Right atrium auricular region (tissue), 2 donors: ENCODE results near the gene DPF3. TPM values are rescaled to one million over a fixed set of nuclear protein-coding genes. Genes with fewer than 3 reads are reported as not detected.

ENCODE experiments used
- DNase-seq: peaks from one replicate; pipeline ENCODE4 v3.0.0-alpha.2; 2019; ENCODE audit warnings: low spot score
- H3K27ac ChIP-seq, 2 donors: fragments of 200-600 bp; sonication (generic); 1 replicate in 1 of 2; 2 replicates in 1 of 2; pipeline ENCODE4 v1.5.1; 2016 to 2019
- H3K27me3 ChIP-seq, 2 donors: fragments of 200-600 bp; sonication (generic); one replicate each; pipeline versions ENCODE4 v1.5.1 to v1.6.0; 2017 to 2019
- H3K36me3 ChIP-seq: fragments of 200-600 bp; sonication (generic); one replicate; pipeline ENCODE4 v1.5.1; 2016
- H3K4me1 ChIP-seq, 2 donors: fragments of 200-600 bp; sonication (generic); one replicate each; pipeline versions ENCODE4 v1.5.1 to v1.6.0; 2017 to 2019
- H3K4me3 ChIP-seq, 2 donors: fragments of 200-600 bp; sonication (generic); 1 replicate in 1 of 2; 2 replicates in 1 of 2; pipeline ENCODE4 v1.5.1; 2017 to 2019; ENCODE audit warnings: mild to moderate bottlenecking in 1 of 2, moderate library complexity in 1 of 2
- H3K9me3 ChIP-seq, 2 donors: fragments of 200-600 bp; sonication (generic); one replicate each; pipeline ENCODE4 v1.5.1; 2019
- total RNA-seq, 2 donors: library from RNA; depleted of rRNA; stranded (reverse); fragments of >200 nt; gene quantifications; one replicate each; pipeline ENCODE4 v1.1.0, GENCODE V29; 2016
- TF ChIP-seq, protein P1 (sequence below), 2 donors: fragments of 200-600 bp; sonication (generic); IDR thresholded peaks; one replicate each; pipeline ENCODE4 v1.5.1; 2019; ENCODE audit warnings: antibody characterized with exemption in 2 of 2

The DPF3 gene
- total RNA-seq, 2 donors from 2014 or later: 14.7 to 26.6 TPM

DNA sequence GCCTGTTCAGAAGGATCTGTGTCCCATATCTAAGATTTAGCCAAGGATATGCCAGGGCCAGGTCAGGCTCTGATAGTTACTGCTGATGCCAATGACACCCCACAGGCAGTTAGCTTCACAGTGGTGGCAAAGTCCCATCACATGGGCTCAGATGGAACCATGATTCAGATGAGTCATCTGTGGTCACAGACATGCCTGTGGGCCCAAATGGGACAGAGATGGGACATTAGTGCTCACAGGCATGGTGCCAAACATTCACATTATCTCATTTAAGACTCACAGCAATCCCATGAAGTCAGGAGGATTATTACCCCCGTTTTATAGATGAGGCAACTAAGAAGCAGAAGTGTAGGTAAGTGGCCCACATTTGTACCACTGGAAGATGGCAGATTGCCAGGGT lies 207.8 kb downstream of the DPF3 start:
- TF ChIP-seq, protein P1, sequence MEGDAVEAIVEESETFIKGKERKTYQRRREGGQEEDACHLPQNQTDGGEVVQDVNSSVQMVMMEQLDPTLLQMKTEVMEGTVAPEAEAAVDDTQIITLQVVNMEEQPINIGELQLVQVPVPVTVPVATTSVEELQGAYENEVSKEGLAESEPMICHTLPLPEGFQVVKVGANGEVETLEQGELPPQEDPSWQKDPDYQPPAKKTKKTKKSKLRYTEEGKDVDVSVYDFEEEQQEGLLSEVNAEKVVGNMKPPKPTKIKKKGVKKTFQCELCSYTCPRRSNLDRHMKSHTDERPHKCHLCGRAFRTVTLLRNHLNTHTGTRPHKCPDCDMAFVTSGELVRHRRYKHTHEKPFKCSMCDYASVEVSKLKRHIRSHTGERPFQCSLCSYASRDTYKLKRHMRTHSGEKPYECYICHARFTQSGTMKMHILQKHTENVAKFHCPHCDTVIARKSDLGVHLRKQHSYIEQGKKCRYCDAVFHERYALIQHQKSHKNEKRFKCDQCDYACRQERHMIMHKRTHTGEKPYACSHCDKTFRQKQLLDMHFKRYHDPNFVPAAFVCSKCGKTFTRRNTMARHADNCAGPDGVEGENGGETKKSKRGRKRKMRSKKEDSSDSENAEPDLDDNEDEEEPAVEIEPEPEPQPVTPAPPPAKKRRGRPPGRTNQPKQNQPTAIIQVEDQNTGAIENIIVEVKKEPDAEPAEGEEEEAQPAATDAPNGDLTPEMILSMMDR (IDR thresholded peaks at IDR 0.05): no peak
- no peak overlapping the region for H3K4me3 ChIP-seq
- H3K36me3 ChIP-seq: no peaks in the 10 kb centered on the region
- no peaks in the 10 kb centered on the region for H3K4me1 ChIP-seq
- no peaks in the 10 kb centered on the region for H3K9me3 ChIP-seq
- H3K27ac ChIP-seq: no peak overlapping the region
- DNase-seq: no peak
- no peaks in the 10 kb centered on the region for H3K27me3 ChIP-seq

DNA sequence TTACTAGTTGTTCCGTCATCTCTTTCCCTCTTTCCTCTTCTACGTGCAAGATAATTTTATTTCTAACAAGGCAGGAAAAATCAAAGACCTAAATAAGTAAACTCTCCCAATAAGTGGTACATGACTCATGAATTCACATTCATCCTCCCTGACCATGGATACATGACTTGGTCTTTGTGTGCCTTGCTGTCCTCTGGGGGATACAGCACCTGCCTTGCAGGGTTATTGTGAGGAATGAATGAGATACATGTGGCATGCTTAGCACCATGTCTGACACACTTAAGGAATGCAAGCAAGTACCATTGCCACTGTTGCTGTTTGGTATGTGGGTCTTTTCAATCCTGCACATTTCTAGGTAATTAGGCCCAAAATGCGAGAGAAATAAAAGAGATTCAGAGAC lies 208.4 kb downstream of the DPF3 start:
- no peaks in the 10 kb centered on the region for H3K9me3 ChIP-seq
- no peak overlapping the region for H3K27ac ChIP-seq
- H3K4me3 ChIP-seq: no peak overlapping the region
- DNase-seq: no peak
- TF ChIP-seq, protein P1 (IDR thresholded peaks at IDR 0.05): no peak
- H3K27me3 ChIP-seq: no peaks in the 10 kb centered on the region
- H3K36me3 ChIP-seq: no peaks in the 10 kb centered on the region
- H3K4me1 ChIP-seq: no peaks in the 10 kb centered on the region

DNA sequence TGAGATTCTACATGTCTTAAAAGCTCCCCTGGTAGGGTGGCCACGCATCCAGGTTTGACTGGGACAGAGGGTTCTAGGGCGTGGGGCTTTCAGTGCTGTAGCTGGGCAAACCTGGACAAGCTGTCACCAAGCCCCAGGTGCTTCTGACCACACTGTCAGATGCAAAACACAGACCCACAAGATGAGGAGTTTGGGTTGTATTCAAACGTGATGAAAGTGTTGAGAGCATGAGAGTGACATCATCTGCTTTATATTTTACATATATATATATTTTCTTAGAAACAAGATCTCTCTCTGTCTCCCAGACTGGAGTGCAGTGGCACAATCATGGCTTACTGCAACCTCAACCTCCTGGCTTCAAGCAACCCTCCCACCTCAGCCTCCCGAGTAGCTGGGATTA lies 210.1 kb downstream of the DPF3 start:
- no peak overlapping the region for H3K27ac ChIP-seq
- H3K9me3 ChIP-seq: no peaks in the 10 kb centered on the region
- H3K4me1 ChIP-seq: peaks cover 0 to 8% of the 10 kb centered on the region in 2 donors
- TF ChIP-seq, protein P1 (IDR thresholded peaks at IDR 0.05): no peak
- no peak overlapping the region for H3K4me3 ChIP-seq
- no peaks in the 10 kb centered on the region for H3K27me3 ChIP-seq
- no peak for DNase-seq
- no peaks in the 10 kb centered on the region for H3K36me3 ChIP-seq

DNA sequence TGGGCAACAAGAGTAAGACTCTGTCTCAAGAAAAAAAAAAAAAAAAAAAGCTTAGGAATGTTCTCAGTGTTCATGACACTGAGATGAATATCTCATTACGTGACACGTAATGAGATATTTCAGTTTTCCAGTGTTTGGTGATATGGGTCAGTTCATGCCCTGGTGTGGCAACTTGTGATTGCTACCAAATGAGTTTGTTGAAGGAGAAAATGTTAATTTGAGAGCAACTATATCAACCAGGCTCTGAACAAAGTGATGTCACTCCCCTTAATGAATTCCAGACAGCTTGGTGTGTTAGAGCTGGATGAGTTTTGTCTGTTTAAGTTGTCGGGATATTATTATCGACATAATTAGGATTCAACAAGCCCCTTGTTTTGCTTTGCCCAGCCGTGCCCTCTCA lies 211.7 kb downstream of the DPF3 start:
- TF ChIP-seq, protein P1 (IDR thresholded peaks at IDR 0.05): no peak
- peaks cover 0 to 8% of the 10 kb centered on the region in 2 donors for H3K4me1 ChIP-seq
- no peaks in the 10 kb centered on the region for H3K27me3 ChIP-seq
- H3K36me3 ChIP-seq: no peaks in the 10 kb centered on the region
- H3K9me3 ChIP-seq: no peaks in the 10 kb centered on the region
- no peak overlapping the region for H3K4me3 ChIP-seq
- H3K27ac ChIP-seq: no peak overlapping the region
- DNase-seq: no peak

DNA sequence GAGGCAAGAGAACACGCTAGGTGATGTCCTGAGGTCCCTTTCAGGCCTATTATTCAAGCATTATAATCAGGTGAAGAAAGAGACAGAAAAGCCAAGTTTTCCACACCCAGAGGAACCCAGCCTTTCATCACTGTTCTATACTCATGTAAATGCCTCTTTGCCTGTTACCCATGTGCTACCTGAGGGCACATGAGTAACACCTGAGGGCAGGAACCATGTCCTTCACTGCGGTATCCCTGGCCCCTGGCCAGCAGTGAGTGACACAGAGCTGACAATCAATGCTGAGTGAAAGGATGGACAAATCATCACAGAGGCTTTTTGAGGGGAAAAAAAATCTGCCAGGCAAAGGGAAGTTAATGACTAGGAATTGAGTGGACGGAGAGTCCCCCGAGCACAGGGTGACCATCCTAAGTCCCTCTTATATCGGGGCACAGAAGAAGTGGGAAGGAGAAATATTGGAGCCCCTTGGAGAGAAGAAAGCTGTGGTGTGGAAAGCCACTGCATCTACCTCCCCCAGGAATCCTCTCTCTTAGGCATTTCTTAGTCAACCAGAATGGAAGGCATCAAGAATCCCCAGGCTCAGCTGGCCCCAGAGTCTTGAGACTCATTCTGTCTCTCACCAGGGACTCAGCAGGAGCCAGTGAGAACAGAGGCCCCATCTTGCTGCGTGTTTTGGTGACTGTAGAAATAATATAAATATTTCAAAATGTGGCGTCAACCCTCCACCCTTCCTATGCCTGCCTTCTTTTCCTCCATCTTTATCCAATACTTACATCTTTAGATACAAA lies 212.9 kb downstream of the DPF3 start:
- Histone ChIP-seq H3K36me3 (no peaks in the 10 kb centered on the region), H3K4me3 (no peak overlapping the region), H3K27ac (no peak overlapping the region), H3K9me3 (no peaks in the 10 kb centered on the region), H3K4me1 (peaks cover 0 to 8% of the 10 kb centered on the region in 2 donors), H3K27me3 (no peaks in the 10 kb centered on the region)
- DNase-seq: no peak
- TF ChIP-seq, protein P1 (IDR thresholded peaks at IDR 0.05): no peak
